Naive thymus-derived CD8-positive, alpha-beta T cell (primary cell): ENCODE measurements around the gene SPEN. TPM values are rescaled to one million over a fixed set of nuclear protein-coding genes. Genes with fewer than 3 reads are reported as not detected.

Source experiments
- ATAC-seq, 2 donors: fragments of 150-1000 bp; cut with Tn5 transposase in 1 of 2; sonication (Bioruptor Pico), chemical (Tn5 transposase) in 1 of 2; 1 replicate in 1 of 2; 2 replicates in 1 of 2; pipeline ENCODE4 v1.10.0; 2021; ENCODE audit warnings: mild to moderate bottlenecking in 2 of 2, moderate library complexity in 2 of 2
- POLR2A ChIA-PET: fragments of 350-600 bp; sonication (Branson Sonifier 250); formaldehyde crosslinking; loops from one replicate; lab custom pipeline; 2021; ENCODE audit warnings: antibody characterized with exemption; lab: Charles Lee
- DNase-seq, 10 donors: peaks; one replicate each; pipeline versions ENCODE4 v3.0.0 to v3.0.0-alpha.2; 2020 to 2022
- H3K27ac Mint-ChIP-seq, 10 donors: one replicate each; pipeline ENCODE4 v1.8.0; 2020 to 2022; ENCODE audit warnings: mild to moderate bottlenecking in 10 of 10, mixed read lengths in 10 of 10, moderate library complexity in 4 of 10, inconsistent platforms in 1 of 10
- H3K27me3 Mint-ChIP-seq, 5 donors: one replicate each; pipeline ENCODE4 v1.8.0; 2021 to 2022; ENCODE audit warnings: mixed read lengths in 5 of 5
- H3K36me3 Mint-ChIP-seq, 3 donors: one replicate each; pipeline ENCODE4 v1.8.0; 2020 to 2022; ENCODE audit warnings: mixed read lengths in 3 of 3, mild to moderate bottlenecking in 2 of 3, inconsistent platforms in 1 of 3
- H3K4me1 Mint-ChIP-seq, 4 donors: one replicate each; pipeline ENCODE4 v1.8.0; 2021 to 2022; ENCODE audit warnings: mixed read lengths in 4 of 4
- H3K4me3 Mint-ChIP-seq, 10 donors: one replicate each; pipeline ENCODE4 v1.8.0; 2020 to 2022; ENCODE audit warnings: mild to moderate bottlenecking in 10 of 10, mixed read lengths in 10 of 10, moderate library complexity in 6 of 10, inconsistent platforms in 1 of 10
- H3K9me3 Mint-ChIP-seq, 9 donors: one replicate each; pipeline ENCODE4 v1.8.0; 2020 to 2022; ENCODE audit warnings: mixed read lengths in 9 of 9, mild to moderate bottlenecking in 3 of 9, inconsistent platforms in 1 of 9, moderate library complexity in 1 of 9
- polyA plus RNA-seq, 3 donors: library from polyadenylated mRNA; unstranded; fragments of 300-500 nt; fragmentation: Illumina TruSeq; gene quantifications; one replicate each; pipeline ENCODE4 v1.2.3, GENCODE V29; 2021
- total RNA-seq, 8 experiments: library from RNA in 2 of 8; stranded (reverse) in 2 of 8; gene quantifications; one replicate each; pipeline ENCODE4 v1.2.3 and lab custom pipeline; 2021 to 2026

The SPEN gene
- total and polyA plus RNA-seq, 5 experiments from 2014 or later, result 4.0 to 88.3 (median 38.0) TPM

DNA sequence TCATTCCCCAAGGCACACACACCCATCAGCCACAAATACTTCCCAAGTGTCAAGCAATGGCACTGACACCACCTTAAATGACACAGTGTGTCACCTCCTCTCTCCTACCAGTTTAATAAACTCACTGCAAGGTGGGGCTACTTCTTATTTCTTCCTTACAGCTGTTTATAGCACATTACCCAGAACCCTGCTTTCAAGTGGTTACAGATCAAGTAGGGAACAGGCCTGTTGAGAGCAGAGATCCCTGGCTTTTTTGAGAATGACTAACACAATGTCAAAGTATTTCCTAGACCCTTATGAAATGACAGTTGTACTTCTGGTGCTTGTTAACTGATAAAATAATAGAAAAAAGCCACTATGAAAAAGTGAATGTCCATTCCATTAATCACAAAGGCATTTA lies 108.6 kb downstream of the SPEN start:
- Mint-ChIP-seq H3K9me3 (no peaks in the 10 kb centered on the region), H3K27me3 (no peaks in the 10 kb centered on the region), H3K36me3 (peaks cover 0 to 26% (median 0%) of the 10 kb centered on the region in 3 donors), H3K4me3 (peak overlapping the region in 4 of 10 donors; percentile 2 to 26 (median 6)), H3K27ac (peak overlapping the region in 8 of 10 donors; percentile 23 to 85 (median 52)), H3K4me1 (peaks cover 41 to 85% (median 77%) of the 10 kb centered on the region in 4 donors)
- no peak for DNase-seq
- POLR2A ChIA-PET, result interaction anchor here (0.5 kb wide), 1 partner anchor 112 kb away, joined by 5 read pairs; no protein-coding TSS in a partner anchor
- no peak for ATAC-seq

DNA sequence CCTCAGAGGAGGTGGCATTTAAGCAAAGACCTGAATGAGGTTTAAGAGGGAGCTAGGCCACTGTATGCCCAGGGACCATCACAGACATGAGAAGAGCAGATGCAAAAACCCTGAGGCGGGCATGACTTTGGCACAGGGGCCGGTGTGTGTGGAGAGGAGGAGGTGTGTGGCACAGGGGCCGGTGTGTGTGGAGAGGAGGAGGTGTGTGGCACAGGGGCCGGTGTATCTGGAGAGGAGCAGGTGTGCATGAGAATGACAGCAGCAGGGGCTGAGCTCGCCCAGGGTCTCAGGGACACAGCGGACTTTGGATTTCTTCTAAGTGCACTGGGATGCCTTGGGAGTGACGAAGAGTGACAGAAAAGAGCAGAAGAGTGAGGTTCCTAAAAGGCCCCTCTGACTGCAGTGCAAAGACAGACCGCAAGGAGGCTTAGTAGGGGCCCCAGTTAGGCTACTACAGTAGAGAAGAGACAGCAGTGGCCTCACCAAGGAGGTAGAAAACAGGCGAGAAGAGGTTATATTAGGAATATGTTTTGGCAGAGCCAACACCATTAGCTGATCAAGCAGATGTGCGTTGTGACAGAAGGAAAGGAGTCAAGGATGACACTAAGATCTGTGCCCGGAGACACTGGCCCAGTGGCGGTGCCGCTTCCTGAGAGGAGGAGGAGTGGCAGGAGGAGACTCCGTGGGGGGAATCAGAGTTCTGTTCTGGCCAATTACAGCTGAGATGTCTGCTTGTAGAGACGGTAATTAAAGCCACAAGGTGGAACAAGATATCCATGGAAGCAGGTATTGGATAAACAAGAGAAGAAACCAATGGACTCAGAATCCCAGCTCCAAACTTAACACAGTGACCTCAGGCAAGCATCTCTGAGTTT lies 110.0 kb downstream of the SPEN start:
- H3K4me3 Mint-ChIP-seq, result peak overlapping the region in 1 of 10 donors; percentile 51

DNA sequence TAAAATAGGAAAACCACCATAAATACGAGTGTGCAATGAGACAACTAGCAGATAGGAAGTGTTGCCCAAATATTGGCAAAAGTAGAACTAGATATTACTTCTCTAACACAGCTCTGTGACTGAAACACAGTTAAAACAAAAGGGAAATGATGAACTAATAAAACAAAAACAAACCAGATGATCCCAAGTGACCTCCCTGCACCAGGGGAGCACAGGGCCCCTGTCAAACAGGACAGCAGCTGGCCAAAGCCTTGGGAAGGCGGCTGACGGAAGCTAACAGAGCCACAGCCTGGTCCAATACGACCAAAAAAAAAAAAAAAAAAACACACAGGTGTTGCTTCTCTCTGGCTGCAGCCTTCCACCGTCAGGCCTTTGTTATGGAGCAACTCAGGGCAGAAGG lies 110.6 kb downstream of the SPEN start:
- Mint-ChIP-seq H3K27me3 (no peaks in the 10 kb centered on the region), H3K4me1 (peaks cover 36 to 83% (median 64%) of the 10 kb centered on the region in 4 donors), H3K27ac (peak overlapping the region in 5 of 10 donors; percentile 24 to 77 (median 44)), H3K36me3 (peaks cover 0 to 27% (median 0%) of the 10 kb centered on the region in 3 donors), H3K9me3 (no peaks in the 10 kb centered on the region), H3K4me3 (no peak overlapping the region)
- no peak for ATAC-seq
- no peak for DNase-seq
- POLR2A ChIA-PET, result interaction anchor here (0.6 to 1.4 kb wide), 2 partner anchors 12 to 30 kb away, joined by 4 read pairs; no protein-coding TSS in a partner anchor

More for the DNA sequence above, 110.0 kb downstream of the SPEN start:
- ATAC-seq (no peak), DNase-seq (no peak)
- Mint-ChIP-seq H3K36me3 (peaks cover 0 to 29% (median 0%) of the 10 kb centered on the region in 3 donors), H3K9me3 (no peaks in the 10 kb centered on the region), H3K4me1 (peaks cover 39 to 81% (median 67%) of the 10 kb centered on the region in 4 donors), H3K27me3 (no peaks in the 10 kb centered on the region), H3K27ac (peak overlapping the region in 9 of 10 donors; percentile 13 to 78 (median 44))
- POLR2A ChIA-PET, result interaction anchor here (0.6 to 1.4 kb wide), 3 partner anchors 9 to 31 kb away, joined by 3 to 4 read pairs (median 4); no protein-coding TSS in a partner anchor

DNA sequence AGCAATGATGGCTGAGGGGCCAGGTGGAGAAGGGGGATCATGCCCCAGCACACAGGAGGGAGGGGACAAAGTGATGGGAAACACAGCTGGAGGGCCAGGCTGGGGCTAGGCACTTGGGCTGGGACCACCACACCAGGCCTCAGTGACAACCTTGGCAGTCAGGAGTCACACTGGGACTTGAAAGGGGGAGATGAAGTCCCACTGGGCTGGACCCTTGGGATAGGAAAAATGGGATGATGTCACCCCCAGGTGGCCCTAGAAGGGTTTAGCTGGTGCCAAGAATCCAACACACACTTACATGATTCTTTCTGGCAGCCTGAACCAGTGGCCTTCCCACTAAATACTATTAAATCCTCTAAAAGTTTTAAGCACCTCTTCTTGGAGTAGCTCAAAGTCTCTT lies 111.3 kb downstream of the SPEN start:
- H3K27me3 Mint-ChIP-seq, result no peaks in the 10 kb centered on the region
- POLR2A ChIA-PET, result no interaction called here
- peaks cover 0 to 34% (median 0%) of the 10 kb centered on the region in 3 donors for H3K36me3 Mint-ChIP-seq
- H3K4me1 Mint-ChIP-seq, result peaks cover 38 to 86% (median 66%) of the 10 kb centered on the region in 4 donors
- H3K27ac Mint-ChIP-seq, result peak overlapping the region in 6 of 10 donors; percentile 53 to 89 (median 68)
- no peak overlapping the region for H3K4me3 Mint-ChIP-seq
- ATAC-seq, result no peak
- DNase-seq, result no peak
- H3K9me3 Mint-ChIP-seq, result no peaks in the 10 kb centered on the region

DNA sequence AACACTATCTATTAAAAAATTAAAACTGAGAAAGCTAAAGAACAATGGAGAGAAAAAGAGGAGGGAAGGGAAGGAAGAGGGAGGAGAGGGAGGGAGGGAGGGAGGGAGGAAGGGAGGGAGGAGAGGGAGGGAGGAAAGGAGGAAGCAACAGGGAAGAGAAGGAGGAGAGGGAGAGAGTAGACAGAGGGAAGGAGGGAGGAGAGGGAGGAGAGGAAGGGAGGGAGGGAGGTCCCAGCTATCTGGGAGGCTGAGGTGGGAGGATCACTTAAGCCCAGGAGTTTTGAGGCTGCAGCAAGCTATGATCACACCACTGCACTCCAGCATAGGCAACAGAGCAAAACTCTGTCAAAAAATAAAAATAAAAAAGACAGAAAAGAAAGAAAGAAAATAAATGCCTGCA lies 111.9 kb downstream of the SPEN start:
- Mint-ChIP-seq H3K27me3 (no peaks in the 10 kb centered on the region), H3K27ac (peak overlapping the region in 1 of 10 donors; percentile 60), H3K9me3 (no peaks in the 10 kb centered on the region), H3K36me3 (peaks cover 0 to 38% (median 0%) of the 10 kb centered on the region in 3 donors), H3K4me1 (peaks cover 37 to 86% (median 65%) of the 10 kb centered on the region in 4 donors), H3K4me3 (no peak overlapping the region)
- ATAC-seq (no peak), DNase-seq (no peak)
- POLR2A ChIA-PET, result no interaction called here

DNA sequence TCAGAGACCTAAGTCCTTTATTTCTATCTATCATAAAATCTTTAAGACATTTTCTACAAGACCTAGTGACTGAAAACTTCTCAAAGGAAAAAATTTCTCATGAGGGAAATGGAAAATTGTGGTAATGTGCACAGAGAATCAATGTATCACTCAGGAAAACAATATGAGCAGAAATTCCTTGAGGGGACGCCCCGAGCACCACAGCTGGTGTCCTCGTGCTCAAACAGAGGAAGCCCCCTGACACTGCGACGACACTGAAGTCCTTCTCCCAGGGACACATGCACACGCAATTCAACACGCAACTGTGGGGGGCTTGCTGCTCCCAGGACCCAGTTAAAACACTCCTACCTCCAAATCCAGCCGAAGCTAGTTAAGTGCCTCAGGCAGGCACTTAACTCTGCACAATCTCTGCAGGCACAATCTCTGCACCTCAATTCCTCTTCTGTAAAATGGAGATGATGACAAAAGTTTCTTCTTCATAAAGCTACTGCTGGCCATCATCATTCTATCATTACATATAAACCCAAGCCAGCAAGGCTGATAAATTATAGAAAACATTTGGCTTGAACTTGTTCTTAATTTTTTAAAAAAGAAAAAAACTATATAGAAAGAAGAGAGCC lies 112.4 kb downstream of the SPEN start:
- Mint-ChIP-seq H3K36me3 (peaks cover 0 to 39% (median under 1%) of the 10 kb centered on the region in 3 donors), H3K27ac (peak overlapping the region in 5 of 10 donors; percentile 19 to 75 (median 45)), H3K9me3 (no peaks in the 10 kb centered on the region), H3K27me3 (no peaks in the 10 kb centered on the region), H3K4me3 (peak overlapping the region in 1 of 10 donors; percentile 34), H3K4me1 (peaks cover 37 to 89% (median 64%) of the 10 kb centered on the region in 4 donors)
- DNase-seq (no peak), ATAC-seq (no peak)
- POLR2A ChIA-PET, result no interaction called here

DNA sequence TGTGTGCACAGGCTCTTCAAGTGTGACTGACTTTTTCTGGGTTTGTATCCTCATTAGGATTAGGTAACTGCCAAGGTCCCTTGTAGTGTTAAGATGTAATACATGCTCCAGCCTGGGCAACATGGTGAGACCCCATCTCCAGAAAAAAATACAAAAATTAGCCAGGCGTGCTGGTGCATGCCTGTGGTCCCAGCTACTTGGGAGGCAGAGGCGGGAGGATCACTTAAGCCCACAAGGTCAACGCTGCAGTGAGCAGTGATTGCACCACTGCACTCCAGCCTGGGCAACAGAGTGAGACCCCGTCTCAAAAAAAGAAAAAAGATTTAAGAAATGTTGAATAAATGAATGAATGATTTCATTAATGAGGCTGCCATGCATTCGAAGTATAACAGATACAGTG lies 113.3 kb downstream of the SPEN start:
- H3K4me1 Mint-ChIP-seq, result peaks cover 43 to 91% (median 66%) of the 10 kb centered on the region in 4 donors
- H3K4me3 Mint-ChIP-seq, result no peak overlapping the region
- no peak for DNase-seq
- no peaks in the 10 kb centered on the region for H3K27me3 Mint-ChIP-seq
- H3K27ac Mint-ChIP-seq, result peak overlapping the region in 3 of 10 donors; percentile 40 to 47 (median 45)
- POLR2A ChIA-PET, result no interaction called here
- H3K36me3 Mint-ChIP-seq, result peaks cover 0 to 45% (median 3%) of the 10 kb centered on the region in 3 donors
- no peaks in the 10 kb centered on the region for H3K9me3 Mint-ChIP-seq
- ATAC-seq, result no peak

DNA sequence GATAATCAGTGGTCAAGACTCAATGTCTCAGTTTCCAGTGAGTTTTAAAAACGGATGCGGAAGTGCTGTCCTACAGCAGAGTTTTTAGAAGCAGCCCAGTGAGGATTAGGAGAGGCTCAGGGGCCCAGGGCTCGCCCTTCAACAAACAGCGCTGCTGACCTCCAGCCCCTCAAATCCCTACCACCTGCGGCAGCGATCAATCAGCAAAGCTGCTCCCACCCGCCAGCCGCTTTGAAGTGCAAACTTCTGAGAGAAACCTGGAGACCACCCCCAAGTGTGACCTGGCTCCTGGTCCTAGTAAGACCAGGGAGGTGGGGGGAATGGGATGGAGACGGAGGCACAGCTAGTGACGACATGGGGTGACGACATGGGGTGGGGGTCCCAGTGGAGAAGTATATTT lies 114.0 kb downstream of the SPEN start:
- peak overlapping the region in 1 of 10 donors; percentile 40 for H3K27ac Mint-ChIP-seq
- no peaks in the 10 kb centered on the region for H3K9me3 Mint-ChIP-seq
- peaks cover 44 to 91% (median 66%) of the 10 kb centered on the region in 4 donors for H3K4me1 Mint-ChIP-seq
- H3K4me3 Mint-ChIP-seq, result no peak overlapping the region
- no peak for ATAC-seq
- POLR2A ChIA-PET, result no interaction called here
- DNase-seq, result no peak
- H3K36me3 Mint-ChIP-seq, result peaks cover 0 to 45% (median 3%) of the 10 kb centered on the region in 3 donors
- no peaks in the 10 kb centered on the region for H3K27me3 Mint-ChIP-seq

DNA sequence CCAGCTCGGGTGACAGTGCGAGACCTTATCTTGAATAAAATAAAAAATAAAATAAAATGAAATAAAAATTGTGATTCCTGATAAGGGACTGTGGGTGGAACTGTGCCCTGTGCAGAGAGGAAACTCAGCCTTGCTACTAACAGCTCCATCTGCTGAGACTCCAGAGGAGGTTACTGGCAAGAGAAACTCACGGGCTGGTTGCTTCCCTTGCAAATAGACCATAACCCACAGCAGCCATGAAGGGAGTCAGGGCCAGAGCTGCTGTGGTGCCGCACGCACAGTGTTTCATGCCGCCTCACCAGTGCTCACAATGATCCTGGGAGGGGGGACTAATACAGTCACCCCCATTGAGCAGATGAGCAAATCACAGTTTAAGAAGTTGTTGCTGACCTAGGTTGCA lies 114.7 kb downstream of the SPEN start:
- peaks cover 44 to 91% (median 68%) of the 10 kb centered on the region in 4 donors for H3K4me1 Mint-ChIP-seq
- H3K9me3 Mint-ChIP-seq, result no peaks in the 10 kb centered on the region
- DNase-seq (no peak), ATAC-seq (no peak)
- POLR2A ChIA-PET, result interaction anchor here (0.5 kb wide), 1 partner anchor 388 kb away, joined by 5 read pairs; no protein-coding TSS in a partner anchor
- H3K27me3 Mint-ChIP-seq, result no peaks in the 10 kb centered on the region
- H3K4me3 Mint-ChIP-seq, result no peak overlapping the region
- no peak overlapping the region for H3K27ac Mint-ChIP-seq
- peaks cover 0 to 45% (median 3%) of the 10 kb centered on the region in 3 donors for H3K36me3 Mint-ChIP-seq

DNA sequence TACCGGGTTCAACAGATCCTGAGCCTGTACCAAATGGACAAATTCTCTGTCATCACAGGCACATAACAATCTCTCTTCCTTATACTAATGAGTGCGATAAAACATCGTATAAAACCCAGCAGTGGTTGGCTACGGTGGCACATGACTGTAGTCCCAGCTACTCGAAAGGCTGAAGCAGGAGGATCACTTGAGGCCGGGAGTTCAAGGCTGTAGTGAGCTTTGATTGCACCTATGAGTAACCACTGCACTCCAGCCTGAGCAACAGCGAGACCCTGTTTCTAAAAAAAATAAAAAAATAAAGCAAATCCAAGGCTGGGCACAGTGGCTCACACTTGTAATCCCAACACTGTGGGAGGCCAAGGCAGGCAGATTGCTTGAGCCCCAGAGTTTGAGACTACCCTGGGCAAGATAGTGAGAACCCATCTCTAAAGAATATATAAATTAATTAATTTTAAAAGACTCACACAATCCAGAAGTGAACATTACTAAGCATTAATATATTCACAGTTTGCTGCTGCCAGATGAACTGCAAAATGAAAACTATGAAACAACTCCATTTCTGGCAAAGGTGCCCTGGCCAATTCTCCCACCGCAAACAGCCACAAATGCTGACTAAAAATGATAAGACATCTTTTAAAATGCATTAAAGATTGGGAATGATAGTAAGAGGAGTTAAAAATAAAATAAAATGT lies 115.3 kb downstream of the SPEN start:
- ATAC-seq (no peak), DNase-seq (no peak)
- peaks cover 39 to 91% (median 67%) of the 10 kb centered on the region in 4 donors for H3K4me1 Mint-ChIP-seq
- peaks cover 0 to 45% (median 3%) of the 10 kb centered on the region in 3 donors for H3K36me3 Mint-ChIP-seq
- no peaks in the 10 kb centered on the region for H3K9me3 Mint-ChIP-seq
- POLR2A ChIA-PET, result no interaction called here
- H3K27ac Mint-ChIP-seq, result peak overlapping the region in 5 of 10 donors; percentile 22 to 87 (median 36)
- no peak overlapping the region for H3K4me3 Mint-ChIP-seq
- no peaks in the 10 kb centered on the region for H3K27me3 Mint-ChIP-seq

DNA sequence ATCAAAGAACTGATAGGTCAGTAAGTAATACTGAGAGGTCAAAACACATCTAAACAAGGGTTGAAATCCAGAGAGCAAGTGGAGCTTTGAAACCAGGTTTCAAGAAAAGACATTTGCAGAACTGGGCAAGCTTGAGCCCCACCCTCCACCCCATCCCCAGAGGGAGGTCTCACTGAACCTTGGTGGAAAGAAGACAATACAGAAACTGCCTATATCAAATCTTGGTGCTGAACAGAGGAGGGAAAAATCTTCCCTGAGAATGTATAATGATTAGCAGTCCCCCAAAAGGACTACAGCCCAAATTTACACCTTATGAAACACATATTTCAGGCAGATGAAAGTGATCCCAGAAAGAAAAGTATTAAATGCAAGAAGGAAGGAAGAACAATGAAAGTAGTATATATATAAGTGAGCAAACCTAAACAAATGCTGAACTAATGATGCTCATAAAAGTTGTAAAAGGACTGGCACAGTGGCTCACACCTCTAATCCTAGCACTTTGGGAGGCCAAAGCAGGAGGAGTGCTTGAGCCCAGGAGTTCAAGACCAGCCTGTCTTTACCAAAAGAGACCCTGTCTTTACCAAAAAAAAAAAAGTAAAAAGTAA lies 116.0 kb downstream of the SPEN start:
- POLR2A ChIA-PET, result no interaction called here
- Mint-ChIP-seq H3K36me3 (peaks cover 0 to 44% (median 6%) of the 10 kb centered on the region in 3 donors), H3K27me3 (no peaks in the 10 kb centered on the region), H3K4me3 (peak overlapping the region in 2 of 10 donors; percentile 24 to 61), H3K4me1 (peaks cover 40 to 92% (median 67%) of the 10 kb centered on the region in 4 donors), H3K27ac (peak overlapping the region in 7 of 10 donors; percentile 6 to 87 (median 50)), H3K9me3 (no peaks in the 10 kb centered on the region)
- DNase-seq, result no peak
- ATAC-seq, result no peak
